ENCODE data around the gene CELF3.

CELF3 gene

DNA sequence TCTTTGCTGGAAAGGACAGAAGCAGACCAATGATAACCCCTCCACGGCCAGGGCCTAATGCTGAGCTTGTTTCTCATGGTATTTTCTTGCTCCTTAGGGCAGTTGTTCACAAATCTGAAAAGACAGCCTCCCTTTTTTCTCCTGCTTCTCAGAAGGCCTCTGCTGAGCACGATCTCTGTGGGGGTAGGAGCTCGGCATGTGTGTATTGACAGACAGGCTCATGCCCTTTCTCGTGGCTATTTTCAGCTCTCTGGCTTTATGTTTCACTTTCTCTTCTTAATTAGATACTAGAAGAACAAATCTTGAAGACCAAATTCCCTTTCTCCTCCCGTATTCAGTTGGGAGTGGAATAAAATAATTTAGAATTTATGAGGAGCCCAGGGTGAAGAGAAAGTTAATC, 4.0 kb upstream of the CELF3 start:
- no peak for DNase-seq

DNA sequence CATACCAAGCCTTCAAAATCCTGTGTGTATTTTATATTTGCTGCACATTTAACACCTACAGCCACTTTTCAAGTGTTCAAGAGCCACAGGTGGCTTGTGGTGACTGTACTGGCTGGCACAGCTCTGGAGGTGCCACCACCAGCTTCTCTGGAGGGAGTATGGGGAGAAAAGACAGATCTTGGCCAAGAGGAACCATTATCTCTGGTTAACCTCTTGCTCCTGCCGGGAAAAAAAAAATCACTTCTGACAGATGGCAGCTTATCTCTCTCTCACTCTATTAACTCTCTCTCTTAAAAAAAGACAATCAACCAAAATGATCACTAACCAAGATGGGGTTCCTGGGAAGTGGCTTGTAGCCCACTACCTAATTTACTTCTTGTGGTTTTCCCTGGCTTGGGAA, 3.5 kb upstream of the CELF3 start:
- no peak for DNase-seq

DNA sequence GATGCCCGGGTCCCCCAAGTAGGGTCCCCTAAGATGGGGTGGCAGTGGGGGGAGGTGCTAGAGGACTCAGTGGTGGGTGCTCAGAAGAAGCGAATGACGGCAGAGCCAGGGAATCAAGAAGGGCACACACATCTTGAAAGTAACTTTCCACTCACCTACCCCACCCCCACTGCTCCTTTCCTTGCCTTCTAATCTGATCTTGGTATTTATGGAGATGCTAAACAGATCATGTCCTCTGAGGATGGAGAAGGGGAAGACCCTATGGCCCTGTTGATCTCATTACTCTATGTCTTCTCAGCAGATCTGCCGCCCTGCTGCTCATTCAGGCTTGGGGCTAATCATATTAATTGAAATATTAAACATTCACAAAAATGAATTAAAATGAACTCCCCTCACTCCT, 2.1 kb upstream of the CELF3 start:
- no peak for DNase-seq

DNA sequence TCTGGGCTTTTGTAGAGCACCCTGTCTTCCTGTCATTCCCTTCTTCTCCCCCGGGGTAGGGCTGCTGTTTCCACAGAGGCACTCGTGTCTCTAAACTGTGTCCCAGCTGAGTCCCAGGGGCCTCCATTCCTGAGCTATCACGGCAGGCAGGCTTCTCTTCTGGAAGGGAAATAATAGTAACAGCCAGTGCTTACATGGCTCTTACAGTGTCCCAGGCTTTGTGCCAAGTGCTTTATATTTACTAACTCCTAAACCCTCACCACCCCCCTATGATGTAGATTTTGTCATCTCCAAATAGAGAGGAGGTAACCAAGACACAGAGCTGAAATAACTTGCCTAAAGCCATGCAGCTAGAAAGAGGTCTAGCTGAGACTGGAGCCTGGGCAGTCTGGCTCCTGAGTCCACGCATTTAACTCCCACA, 1.4 kb upstream of the CELF3 start:
- DNase-seq = no peak

DNA sequence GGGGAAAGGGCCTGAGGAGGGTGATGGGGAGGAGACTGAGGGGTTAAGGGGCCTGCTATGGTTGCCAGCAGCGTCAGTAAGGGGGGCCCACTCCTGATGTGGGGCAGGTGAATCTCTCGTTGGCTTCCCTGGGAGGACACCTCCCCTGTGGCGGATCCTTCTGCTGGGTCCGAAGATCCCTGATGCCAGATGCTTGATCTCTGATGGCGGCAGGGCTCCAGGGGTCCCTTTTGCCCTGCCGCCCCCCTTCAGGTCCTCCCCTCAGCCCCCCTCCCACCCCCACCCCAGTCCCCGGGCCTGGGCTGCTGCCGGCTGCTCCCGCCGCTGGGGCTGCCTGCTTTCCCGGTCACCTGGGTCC, 219 bp downstream of the CELF3 start:
- no peak for DNase-seq

DNA sequence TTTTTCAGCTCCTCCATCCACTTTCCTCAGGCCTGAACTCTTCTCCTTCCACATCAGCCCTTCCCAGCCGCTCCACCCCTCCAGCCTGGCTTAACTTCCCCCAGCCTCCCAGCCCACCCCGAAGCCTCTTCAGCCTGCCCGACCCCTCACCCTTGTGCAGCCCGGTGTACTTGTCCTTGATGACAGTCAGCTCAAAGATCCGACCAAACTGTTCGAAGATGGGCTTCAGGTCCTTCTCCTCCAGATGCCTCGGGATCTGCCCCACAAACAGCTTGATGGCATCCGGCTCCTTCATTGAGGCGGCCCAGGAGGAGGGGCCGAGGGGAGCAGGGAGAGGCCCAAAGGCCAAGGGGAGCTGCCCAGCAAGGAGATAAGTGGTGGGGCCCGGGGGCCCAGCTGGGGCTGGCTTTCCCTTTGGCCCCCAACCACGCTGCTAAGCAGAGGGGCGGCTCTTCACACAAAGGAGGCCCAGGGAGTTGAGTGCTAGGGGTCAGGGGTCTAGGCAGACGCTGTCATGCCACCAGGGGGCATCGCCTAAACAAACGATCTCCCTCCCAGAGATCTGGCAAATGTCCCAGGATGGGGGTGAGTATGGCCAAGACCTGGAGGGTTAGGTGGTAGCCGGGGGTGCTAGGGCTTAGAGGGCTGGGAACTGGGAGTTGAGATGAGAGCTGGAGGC, 738 bp downstream of the CELF3 start:
- DNase-seq = no peak

DNA sequence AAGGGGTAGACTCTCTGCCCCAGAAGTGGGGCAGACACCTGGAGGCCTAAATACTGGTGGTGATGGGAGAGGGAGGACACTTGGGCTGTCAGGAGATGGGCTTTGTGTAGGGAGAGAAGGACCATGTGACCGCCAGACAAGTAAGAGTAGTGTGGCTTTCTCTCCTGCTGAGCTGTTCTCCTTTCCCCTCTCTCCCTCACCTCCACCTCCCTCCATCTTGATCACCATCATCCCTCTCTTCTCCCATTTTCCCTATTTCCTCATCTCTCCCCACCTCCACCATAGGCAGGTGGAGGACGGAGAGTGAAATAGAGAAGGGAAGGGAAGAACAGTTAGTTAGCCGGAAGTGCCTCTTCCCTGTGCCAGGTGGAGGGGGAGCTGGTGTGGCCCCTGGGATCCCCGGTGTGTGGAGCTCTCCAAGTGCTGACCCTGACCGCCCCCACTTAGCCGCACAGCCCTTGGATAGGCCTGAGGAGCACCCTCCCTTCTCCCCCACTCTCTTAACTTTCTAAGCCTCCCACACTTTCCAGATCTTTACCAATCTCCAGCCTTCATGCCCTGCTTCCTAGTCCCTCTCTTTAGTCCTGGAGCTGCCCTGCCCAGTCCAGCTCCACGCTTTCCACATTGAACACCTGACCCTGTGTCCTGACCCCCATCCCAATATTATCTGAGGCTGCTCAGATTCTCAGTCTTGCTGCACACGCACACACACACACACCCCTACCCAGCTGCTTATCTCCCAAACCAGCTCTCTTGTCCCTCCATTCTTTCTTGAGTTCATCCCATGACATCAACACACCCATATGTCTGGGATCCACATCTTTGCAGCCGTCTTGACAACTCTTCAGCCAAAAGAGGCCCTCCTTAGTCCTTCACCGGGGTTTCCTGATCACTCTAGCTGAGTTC, 1.5 kb downstream of the CELF3 start:
- no peak for DNase-seq

DNA sequence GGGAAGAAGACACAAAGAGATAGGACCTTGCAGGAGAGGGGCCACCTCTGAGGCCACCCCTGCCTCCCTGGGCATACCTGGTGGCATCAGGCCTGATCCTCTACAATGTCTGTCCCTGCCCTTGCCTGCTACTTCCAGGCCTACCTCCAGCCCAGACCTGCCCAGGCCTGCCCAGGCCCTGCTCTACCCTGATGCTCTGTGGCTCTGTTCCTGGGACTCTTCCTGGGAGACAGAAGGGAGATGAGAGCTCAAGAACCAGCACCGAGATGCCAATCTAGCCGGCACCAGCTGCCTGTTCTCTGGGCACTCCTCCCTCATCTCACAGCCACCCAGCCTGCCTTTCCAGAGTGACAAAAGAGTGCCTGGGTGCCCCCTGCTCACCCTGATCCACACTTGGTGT, 2.7 kb downstream of the CELF3 start:
- DNase-seq = peak; percentile 24

DNA sequence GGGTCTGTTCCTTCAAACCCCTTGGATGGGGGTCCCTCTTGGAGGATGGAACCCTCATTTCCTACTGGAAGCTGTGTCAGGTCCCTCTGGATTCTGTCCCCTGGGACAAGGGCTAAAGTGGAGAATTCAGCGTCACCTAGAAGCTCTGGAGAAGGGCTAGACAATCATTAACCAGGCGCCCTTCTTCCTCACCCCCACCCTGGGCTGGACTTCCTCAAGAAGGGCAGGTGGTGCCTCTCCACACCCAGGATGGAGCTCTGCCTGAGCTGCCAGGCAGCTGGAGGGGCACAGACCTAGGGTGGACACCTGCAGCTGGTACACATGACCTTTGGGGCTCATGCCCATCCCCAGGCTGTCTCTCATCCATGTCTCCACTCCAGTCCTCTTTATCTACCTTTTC, 3.6 kb downstream of the CELF3 start:
- no peak for DNase-seq

DNA sequence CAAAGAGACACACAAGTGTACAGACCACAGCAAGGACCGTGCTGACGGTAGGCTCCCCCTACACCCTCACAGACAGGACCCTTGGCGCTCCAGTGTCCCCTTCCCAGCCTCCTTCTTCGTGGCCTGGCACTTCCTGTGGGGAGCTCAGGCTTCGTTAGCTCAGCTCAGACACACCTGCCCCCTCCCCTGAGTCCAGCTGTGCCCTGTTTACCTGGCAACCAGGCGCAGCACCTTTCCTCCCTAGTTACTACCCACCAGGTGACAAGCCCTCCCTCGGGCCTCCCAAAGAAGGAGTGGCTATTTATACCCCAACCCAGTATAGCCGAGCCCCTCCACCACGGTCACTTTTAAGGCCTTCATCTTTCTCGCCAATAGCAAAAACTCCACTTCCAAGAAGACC, 4.7 kb downstream of the CELF3 start:
- DNase-seq = no peak

DNA sequence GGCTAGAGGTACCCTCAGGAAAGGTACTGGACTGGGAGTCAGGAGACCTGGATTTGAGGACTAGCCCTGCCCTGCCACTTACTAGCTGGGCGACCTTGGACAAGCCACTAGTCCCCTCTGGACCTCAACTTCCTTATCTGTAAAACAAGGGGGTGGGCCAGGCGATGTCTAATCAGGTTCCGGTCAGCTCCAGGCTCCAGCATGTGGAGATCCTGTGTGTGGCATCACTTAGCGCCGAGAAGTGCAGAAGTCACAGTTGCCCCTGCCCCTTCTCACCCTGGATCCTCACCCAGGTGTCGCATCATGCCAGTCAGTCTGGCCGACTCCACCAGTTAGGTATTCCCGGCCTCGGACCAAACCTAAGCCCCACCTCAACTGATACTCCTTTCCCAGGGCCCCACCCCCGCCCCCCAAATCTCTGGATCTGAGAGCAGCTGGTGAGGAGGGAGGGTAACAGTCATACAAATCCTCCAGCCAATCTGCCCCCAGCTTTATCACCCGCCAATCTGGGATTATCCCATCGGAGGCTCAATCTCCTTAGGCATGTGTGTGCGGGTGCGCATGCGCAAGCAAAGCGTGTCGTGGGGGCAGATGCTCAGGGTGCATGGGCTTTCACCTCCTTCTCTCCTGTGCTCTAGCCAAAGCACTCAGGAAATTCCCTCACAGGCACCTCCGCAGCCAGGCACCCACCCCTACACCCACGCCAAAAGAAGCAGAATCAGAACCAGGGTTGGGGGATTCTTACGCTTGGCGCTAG, 5.4 kb downstream of the CELF3 start:
- DNase-seq = no peak

DNA sequence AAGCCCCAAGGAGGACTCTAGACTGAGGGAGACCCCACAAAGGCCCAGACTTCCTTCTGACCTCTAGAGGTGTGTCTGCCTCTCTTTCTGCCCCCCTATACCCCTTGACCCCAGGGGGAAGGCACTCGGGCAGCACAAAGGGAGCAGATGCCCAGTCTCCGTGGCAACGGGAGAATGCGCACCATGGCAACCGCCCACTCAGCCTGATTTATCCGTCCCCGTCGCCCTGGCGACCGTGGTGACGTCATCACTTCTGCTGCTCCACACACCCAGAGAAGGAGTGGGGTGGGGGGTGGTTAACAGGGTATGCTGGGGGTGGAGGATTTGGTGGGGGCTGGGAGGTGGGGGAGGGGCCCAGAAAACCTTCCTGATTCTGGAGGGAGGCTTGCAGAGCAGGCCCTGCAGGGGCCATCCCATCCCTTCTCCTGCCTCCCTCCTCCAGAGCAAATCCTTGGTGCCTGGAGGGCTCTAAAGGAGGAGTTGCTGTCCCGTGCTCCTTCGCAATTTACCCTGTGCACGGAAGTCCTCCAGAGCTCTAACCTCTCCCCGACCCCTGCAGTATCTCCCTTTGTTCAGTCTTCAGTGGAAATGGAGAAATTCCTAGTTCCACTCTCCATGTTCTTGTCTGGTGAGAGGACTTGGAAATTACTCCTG, 6.3 kb downstream of the CELF3 start:
- peak; percentile 35 for DNase-seq

DNA sequence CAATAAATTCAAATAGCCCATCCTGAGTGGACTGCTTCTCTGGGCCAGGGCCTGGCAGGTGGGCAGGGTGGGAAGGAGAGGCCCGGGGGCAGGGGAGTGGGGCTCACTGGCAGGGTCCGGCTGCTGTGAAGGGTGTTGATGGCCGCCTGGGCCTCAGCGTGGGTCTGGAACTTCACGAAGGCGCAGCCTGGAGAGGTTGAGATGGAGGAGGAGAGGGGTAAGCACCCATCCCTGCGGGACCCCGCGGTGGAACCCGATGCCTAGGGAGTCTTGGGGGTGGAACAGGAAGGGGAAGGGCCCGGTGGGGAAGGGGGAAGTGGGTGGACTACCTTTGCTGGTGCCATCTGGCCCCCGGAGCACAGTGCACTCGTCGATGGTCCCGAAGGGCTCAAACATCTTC, 7.7 kb downstream of the CELF3 start:
- no peak for DNase-seq

DNA sequence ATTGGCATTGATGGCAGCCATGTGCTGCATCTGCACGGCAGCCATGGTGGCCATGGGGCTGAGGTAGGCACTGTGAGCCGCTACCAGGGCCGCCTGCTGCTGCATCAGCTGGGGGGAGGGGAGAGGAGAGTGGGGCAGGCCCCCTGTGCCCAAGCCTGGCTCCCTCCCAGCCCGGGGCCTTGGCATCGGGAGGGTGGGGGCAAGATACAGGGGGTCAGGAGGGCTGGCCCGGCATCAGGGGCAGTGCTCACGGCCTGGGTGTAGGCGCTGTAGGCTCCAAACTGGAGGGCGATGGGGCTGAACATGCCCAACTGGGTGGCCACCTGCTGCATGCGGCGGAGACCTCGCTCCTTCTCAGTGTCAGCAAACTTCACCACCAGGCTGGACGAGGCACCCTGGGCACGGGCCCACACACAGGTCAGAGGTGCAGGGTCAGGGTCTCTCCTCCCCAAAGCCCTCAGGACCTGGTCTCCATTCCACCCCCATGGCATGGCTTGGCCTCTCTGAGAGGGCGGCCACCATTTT, 9.0 kb downstream of the CELF3 start:
- DNase-seq = no peak

DNA sequence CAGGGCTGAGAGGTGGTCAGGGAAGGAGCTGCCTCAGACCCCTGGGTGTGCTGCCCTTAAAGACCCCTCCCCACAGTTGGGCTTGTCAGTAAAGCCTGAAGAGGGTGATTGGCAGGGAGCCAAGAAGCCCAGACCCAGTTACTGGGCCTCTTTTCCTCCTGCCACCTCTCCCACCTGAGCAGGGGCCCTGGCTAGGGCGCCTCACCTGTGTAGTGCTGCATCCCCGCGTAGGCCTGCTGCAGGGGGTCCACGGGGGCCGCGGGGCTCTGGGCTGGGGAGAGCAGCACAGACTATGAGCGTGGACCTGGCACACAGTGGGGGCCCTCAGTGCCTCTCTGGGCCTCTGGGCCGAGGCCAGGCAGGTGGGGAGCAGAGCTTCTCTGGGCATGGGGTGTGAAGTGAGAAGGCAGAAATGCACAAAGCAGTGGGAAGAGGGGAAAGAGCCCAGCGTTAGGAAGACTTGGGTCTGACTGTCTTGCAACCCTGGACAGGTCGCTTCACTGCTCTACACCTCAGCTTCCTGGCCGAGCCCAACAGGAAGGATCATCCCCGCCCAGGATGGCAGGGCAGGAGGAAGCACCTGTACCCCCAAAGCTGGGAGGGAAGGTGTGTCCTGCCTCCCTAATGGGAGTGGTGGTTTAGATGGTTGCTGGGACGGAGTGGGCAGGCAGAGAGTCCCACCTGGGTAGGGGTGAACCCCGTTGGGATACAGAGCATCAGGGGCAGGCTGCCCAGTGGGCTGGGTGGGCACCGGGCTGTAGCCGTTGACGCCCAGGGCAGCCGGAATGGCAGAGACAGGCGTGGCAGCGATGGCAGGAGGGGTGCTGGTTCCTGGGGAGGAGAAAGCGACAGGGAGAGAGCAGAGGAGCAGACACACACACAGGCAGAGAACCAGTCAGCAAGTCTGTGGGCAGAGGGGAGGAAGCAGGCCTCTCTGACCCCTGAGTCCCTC, 9.9 kb downstream of the CELF3 start:
- no peak for DNase-seq

DNA sequence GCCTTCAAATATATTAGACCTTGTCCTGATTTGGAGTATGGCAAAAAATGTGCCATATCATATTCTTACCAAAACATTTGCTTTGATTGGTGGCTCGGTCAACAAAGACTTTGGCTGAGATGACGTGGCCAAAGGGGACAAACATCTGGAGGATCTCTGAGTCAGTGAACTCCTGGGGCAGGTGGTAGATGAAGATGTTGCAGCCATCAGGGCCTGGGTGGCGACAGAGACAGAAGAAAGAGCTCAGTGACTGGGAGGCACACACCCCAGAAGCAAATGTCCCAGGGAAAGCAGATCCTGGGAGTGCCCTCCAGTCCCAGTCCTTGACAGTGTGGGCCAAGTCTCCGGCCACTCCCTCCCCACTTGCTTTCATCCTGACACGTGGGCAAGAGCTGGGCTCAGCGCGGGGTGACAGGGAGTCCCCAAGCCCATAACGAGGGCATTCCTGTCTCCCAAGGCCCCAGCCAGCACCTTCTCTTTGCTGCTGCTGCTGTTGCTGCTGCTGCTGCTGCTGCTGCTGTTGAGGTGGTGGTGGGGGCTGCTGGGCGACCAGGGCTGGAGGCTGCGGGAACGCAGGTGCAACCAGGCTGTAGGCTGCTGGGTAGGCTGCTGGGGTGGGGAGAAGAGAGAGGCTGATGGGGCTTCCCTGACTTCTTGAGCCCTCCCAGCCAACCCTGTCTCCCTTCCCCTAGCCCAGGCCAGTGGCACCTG, 10.7 kb downstream of the CELF3 start:
- no peak for DNase-seq

DNA sequence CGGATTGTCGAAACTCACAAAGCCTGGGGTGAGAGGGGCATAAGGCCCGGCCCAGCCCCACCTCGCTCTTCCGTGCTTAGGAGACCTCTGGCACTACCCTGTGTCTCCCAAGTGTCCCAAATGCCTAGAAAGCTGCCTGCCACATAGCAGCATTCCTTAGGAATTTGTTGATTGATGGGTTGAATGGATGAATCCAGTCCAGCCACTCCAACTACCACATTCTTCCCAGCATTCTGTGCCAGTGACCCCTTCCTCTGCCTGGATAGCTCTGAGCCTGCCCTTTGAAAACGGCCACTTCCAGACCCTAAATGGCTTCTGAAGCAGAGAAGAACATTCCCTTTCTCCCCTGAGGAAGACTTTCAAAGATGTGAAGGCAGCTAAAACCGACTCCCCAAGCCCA, 11.5 kb downstream of the CELF3 start:
- no peak for DNase-seq

DNA sequence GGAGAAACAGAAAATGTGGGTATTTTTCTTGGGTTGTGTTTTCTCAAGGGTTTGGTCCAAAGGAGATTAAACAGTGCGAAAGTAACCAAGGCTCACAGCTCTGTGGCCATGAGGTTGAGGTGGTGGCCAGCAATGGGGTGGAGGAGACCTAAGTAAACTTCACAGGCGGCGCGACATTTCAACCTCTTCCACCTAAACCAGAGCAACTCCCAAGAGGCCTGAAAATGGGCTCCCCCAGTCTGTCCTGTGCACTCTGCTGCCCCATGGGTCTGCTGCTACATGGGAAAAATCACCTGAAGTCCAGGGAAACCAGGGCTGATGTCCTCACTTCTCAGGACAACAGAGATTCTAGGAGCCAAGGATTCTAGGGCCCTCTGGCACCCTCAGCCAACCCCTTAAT, 12.4 kb downstream of the CELF3 start:
- no peak for DNase-seq

DNA sequence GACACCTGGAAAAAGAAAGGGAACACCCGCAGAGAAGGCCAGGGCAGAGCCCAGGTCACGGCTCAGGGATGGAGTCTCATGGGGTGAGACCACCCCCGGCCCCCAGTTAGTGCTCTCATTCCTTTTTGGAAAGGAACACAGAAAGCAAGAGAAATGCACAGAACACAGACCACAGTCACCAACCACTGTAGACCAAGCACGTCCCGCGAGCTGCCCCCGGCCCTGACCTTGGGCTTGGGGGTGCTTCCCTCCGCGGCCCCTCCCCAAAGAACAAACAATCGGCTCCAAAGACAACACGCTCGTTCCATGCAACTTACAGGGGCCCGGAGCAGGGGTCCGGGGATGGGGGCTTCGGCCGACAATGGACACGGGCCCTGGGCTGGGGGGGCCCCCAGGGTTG, 12.8 kb downstream of the CELF3 start:
- no peak for DNase-seq

DNA sequence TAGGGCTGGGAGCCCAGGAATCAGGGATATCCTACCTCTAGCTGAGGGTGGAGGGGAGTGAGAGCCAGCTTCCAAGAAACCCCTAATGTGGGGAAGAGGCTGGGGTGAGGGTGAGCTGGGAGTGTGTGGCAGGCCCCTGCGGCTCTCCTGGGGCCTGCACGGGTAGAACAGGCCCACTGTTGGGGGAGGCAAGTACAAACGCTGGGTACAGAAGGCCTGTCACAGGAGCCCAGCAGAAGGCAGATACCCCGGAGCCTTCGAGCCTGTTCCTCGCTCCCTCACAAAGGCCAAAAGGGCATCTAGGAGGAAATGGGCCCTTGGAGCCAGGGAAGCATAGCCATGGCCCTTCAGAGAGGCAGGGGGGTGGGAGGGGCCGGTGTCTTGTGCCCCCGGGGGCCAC, 13.7 kb downstream of the CELF3 start:
- DNase-seq = no peak

DNA sequence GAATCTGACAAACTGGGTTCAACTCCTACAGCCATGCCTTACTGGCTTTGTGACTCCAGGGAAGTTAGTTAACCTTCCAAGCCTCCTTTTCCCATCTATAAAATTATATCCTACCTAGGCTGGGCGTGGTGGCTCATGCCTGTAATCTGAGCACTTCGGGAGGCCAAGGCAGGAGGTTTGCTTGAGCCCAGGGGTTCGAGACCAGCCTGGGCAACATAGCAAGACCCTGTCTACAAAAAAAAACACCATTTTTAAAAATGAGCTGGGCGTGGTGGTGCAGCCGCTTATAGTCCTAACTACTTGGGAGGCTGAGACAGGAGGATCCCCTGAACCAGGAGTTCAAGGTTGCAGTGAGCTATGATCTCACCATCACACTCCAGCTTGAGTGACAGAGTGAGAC, 15.1 kb downstream of the CELF3 start:
- no peak for DNase-seq
